HepG2 (cell line): ENCODE data around the gene KLHL36. TPM values are rescaled to one million over a fixed set of nuclear protein-coding genes. Genes with fewer than 3 reads are reported as not detected.

Source experiments
- FLYWCH1 ChIP-seq: sonication (generic); formaldehyde crosslinking; IDR thresholded peaks from 2 replicates; pipeline ENCODE4 v1.8.1; 2023; ENCODE audit warnings: mild to moderate bottlenecking, missing genetic modification reagents
- GTF3A ChIP-seq: sonication (generic); formaldehyde crosslinking; conservative IDR thresholded peaks from 2 replicates; pipeline ENCODE4 v1.4.0; 2020; ENCODE audit warnings: mild to moderate bottlenecking, missing genetic modification reagents
- JUNB ChIP-seq: sonication (generic); formaldehyde crosslinking; IDR thresholded peaks from 2 replicates; pipeline ENCODE4 v1.8.0; 2022; ENCODE audit warnings: missing genetic modification reagents, mild to moderate bottlenecking, borderline replicate concordance
- MYPOP ChIP-seq: sonication (generic); formaldehyde crosslinking; IDR thresholded peaks from 2 replicates; pipeline ENCODE4 v1.8.1; 2023; ENCODE audit warnings: mild to moderate bottlenecking, moderate library complexity, missing genetic modification reagents
- NFE2L2 ChIP-seq: fragments of 150-350 bp; IDR thresholded peaks from 2 replicates; pipeline ENCODE4 v1.6.1; 2014; ENCODE audit warnings: low read length
- PCBP1 ChIP-seq: fragments of 200-400 bp; formaldehyde crosslinking; IDR thresholded peaks from 2 replicates; pipeline ENCODE4 v1.6.1; 2017; ENCODE audit warnings: mild to moderate bottlenecking, low read depth, low read length, borderline replicate concordance
- SMAD9 ChIP-seq: sonication (generic); formaldehyde crosslinking; IDR thresholded peaks from 2 replicates; pipeline ENCODE4 v1.5.1; 2020; ENCODE audit warnings: mild to moderate bottlenecking, missing genetic modification reagents
- TFE3 ChIP-seq: IDR thresholded peaks from 2 replicates; pipeline ENCODE4 v1.6.1; 2016
- TP53 ChIP-seq: sonication (generic); formaldehyde crosslinking; conservative IDR thresholded peaks from 2 replicates; pipeline ENCODE4 v1.4.0; 2020; ENCODE audit warnings: missing genetic modification reagents
- ZFP37 ChIP-seq: sonication (generic); formaldehyde crosslinking; IDR thresholded peaks from 2 replicates; pipeline ENCODE4 v1.4.0; 2020; ENCODE audit warnings: missing genetic modification reagents, borderline replicate concordance
- ZNF382 ChIP-seq: sonication (generic); formaldehyde crosslinking; IDR thresholded peaks from 2 replicates; pipeline ENCODE4 v1.5.0; 2020; ENCODE audit warnings: missing genetic modification reagents, mild to moderate bottlenecking, borderline replicate concordance
- ZNF558 ChIP-seq: sonication (generic); formaldehyde crosslinking; IDR thresholded peaks from 2 replicates; pipeline ENCODE4 v1.9.0; 2022; ENCODE audit warnings: mild to moderate bottlenecking, missing genetic modification reagents, borderline replicate concordance
- ZNF710 ChIP-seq: sonication (generic); formaldehyde crosslinking; IDR thresholded peaks from 2 replicates; pipeline ENCODE4 v1.5.0; 2020; ENCODE audit warnings: mild to moderate bottlenecking, missing genetic modification reagents, borderline replicate concordance
- polyA plus RNA-seq, 8 experiments: library from polyadenylated mRNA; depleted of rRNA in 3 of 8; stranded (reverse) in 7 of 8; unstranded in 1 of 8; fragments of >200 nt; fragmentation: Illumina TruSeq in 4 of 8; extraction: Trizol in 4 of 8; gene quantifications; 2 replicates each; pipeline versions ENCODE4 v1.2.1 to v1.2.3, GENCODE V29; 2011 to 2016; ENCODE audit warnings: low read depth in 4 of 8, missing spikeins in 1 of 8, mixed read lengths in 1 of 8; ENCODE audit not compliant: insufficient read depth in 1 of 8
- total RNA-seq, 5 experiments: library from RNA; depleted of rRNA; stranded (reverse); fragments of >200 nt; fragmentation: Illumina TruSeq; extraction: Trizol; gene quantifications; 2 replicates each; pipeline ENCODE4 v1.2.3, GENCODE V29; 2016; ENCODE audit warnings: low read depth in 1 of 5

KLHL36 gene
- total and polyA plus RNA-seq, 2 of the 13 experiments (the other 11 are each of a cell fraction or from before 2014, with no cell fraction given): 24.3 to 26.0 TPM

GRCh38 chr16:84628226-84628731 is 20.0 kb upstream of the KLHL36 start (continued):
- no peak for TF ChIP-seq JUNB (CRISPR knock-in tag)
- no peak for TF ChIP-seq FLYWCH1 (CRISPR knock-in tag)
- TF ChIP-seq SMAD9 (CRISPR knock-in tag): no peak
- TF ChIP-seq TP53 (CRISPR knock-in tag): no peak
- TF ChIP-seq ZNF558: no peak
- no peak for TF ChIP-seq ZFP37 (CRISPR knock-in tag)
- no peak for TF ChIP-seq TFE3 (CRISPR knock-in tag)
- no peak for TF ChIP-seq MYPOP (CRISPR knock-in tag)
- TF ChIP-seq ZNF710 (CRISPR knock-in tag): no peak
- no peak for TF ChIP-seq GTF3A
- TF ChIP-seq PCBP1: no peak
- TF ChIP-seq ZNF382 (CRISPR knock-in tag): no peak
- TF ChIP-seq NFE2L2: no peak
